GM19328 (cell line): Measurements from ENCODE around the gene LRP1B.

Experiments used
- ATAC-seq: cut with Tn5 transposase; IDR thresholded peaks from one replicate; pipeline ENCODE4 v1.9.1; 2021; ENCODE audit warnings: mild to moderate bottlenecking, moderate library complexity; ENCODE audit not compliant: unreplicated experiment

The LRP1B gene

GRCh38 chr2:140539242-140539875 lies 1591.5 kb downstream of the LRP1B start:
- ATAC-seq: no peak

GRCh38 chr2:140529706-140530105 lies 1601.1 kb downstream of the LRP1B start:
- ATAC-seq: no peak

GRCh38 chr2:140528982-140529381 lies 1601.8 kb downstream of the LRP1B start:
- ATAC-seq: no peak

- ATAC-seq: no peak
These were observed 1604.2 kb downstream of the LRP1B start for GRCh38 chr2:140526575-140526974.

GRCh38 chr2:140512106-140512505 lies 1618.7 kb downstream of the LRP1B start:
- ATAC-seq: no peak

GRCh38 chr2:140509765-140510164 lies 1621.1 kb downstream of the LRP1B start:
- ATAC-seq: no peak

- no peak for ATAC-seq
These were observed 1622.1 kb downstream of the LRP1B start for GRCh38 chr2:140508756-140509155.

GRCh38 chr2:140506606-140507005 lies 1624.2 kb downstream of the LRP1B start:
- ATAC-seq: no peak

GRCh38 chr2:140504601-140505000 lies 1626.2 kb downstream of the LRP1B start:
- no peak for ATAC-seq

- no peak for ATAC-seq
These were observed 1627.7 kb downstream of the LRP1B start for GRCh38 chr2:140502951-140503630.

GRCh38 chr2:140498360-140498759 lies 1632.5 kb downstream of the LRP1B start:
- no peak for ATAC-seq

GRCh38 chr2:140496714-140497113 lies 1634.1 kb downstream of the LRP1B start:
- ATAC-seq: no peak

- ATAC-seq: no peak
These were observed 1638.9 kb downstream of the LRP1B start for GRCh38 chr2:140491876-140492275.

GRCh38 chr2:140489193-140489592 lies 1641.6 kb downstream of the LRP1B start:
- ATAC-seq: no peak

GRCh38 chr2:140481136-140481535 lies 1649.7 kb downstream of the LRP1B start:
- ATAC-seq: no peak

GRCh38 chr2:140473851-140474250 lies 1657.0 kb downstream of the LRP1B start:
- ATAC-seq: no peak

GRCh38 chr2:140472676-140473075 lies 1658.1 kb downstream of the LRP1B start:
- no peak for ATAC-seq

GRCh38 chr2:140465301-140465700 lies 1665.5 kb downstream of the LRP1B start:
- no peak for ATAC-seq

- no peak for ATAC-seq
These were observed 1667.8 kb downstream of the LRP1B start for GRCh38 chr2:140462990-140463389.

- ATAC-seq: no peak
These were observed 1673.3 kb downstream of the LRP1B start for GRCh38 chr2:140457483-140457882.

- ATAC-seq: no peak
These were observed 1675.5 kb downstream of the LRP1B start for GRCh38 chr2:140455315-140455714.

- ATAC-seq: no peak
These were observed 1676.1 kb downstream of the LRP1B start for GRCh38 chr2:140454717-140455116.

GRCh38 chr2:140451324-140451723 lies 1679.5 kb downstream of the LRP1B start:
- ATAC-seq: no peak
